K562 (cell line): ENCODE data around the gene VDR. TPM values are rescaled to one million over a fixed set of nuclear protein-coding genes. Genes with fewer than 3 reads are reported as not detected.

ENCODE experiments used
- MXI1 ChIP-seq: IDR thresholded peaks from 2 replicates; pipeline ENCODE4 v1.6.1; 2011; ENCODE audit warnings: low read depth, mild to moderate bottlenecking, improper control_type of control experiment, low read length
- NEUROD1 ChIP-seq: fragments of 150-350 bp; IDR thresholded peaks from 2 replicates; pipeline ENCODE4 v1.6.1; 2014; ENCODE audit warnings: borderline replicate concordance, low read length, low read depth; ENCODE audit not compliant: partially characterized antibody
- ZC3H4 ChIP-seq: sonication (generic); formaldehyde crosslinking; IDR thresholded peaks from 2 replicates; pipeline ENCODE4 v1.9.0; 2021; ENCODE audit warnings: missing genetic modification reagents, borderline replicate concordance
- ZEB2 ChIP-seq: fragments of 450-650 bp; IDR thresholded peaks from 2 replicates; pipeline ENCODE4 v1.6.1; 2016
- ZNF780A ChIP-seq: fragments of 250-450 bp; sonication (Bioruptor Pico); IDR thresholded peaks from 2 replicates; pipeline ENCODE4 v1.5.0; 2021; ENCODE audit warnings: mild to moderate bottlenecking
- polyA plus RNA-seq, 8 experiments: library from polyadenylated mRNA; depleted of rRNA in 4 of 8; stranded (reverse) in 5 of 8; unstranded in 3 of 8; fragments of >200 nt; fragmentation: Nextera tagmentation in 2 of 8; fragmentation: Illumina TruSeq in 1 of 8; extraction: Ambion mirVana in 2 of 8; extraction: Trizol in 1 of 8; gene quantifications; 2 replicates each; pipeline versions ENCODE4 v1.2.1 to v1.2.3, GENCODE V29; 2011 to 2014; ENCODE audit warnings: inconsistent platforms in 1 of 8, missing spikeins in 1 of 8
- total RNA-seq, 7 experiments: library from RNA; depleted of rRNA in 6 of 7; stranded (reverse); fragments of >200 nt in 6 of 7; fragmentation: Illumina TruSeq in 2 of 7; extraction: Trizol in 2 of 7; gene quantifications; 2 replicates each; pipeline versions ENCODE4 v1.2.1 to v1.2.3, GENCODE V29; 2011 to 2021; ENCODE audit warnings: low replicate concordance in 1 of 7
- TF ChIP-seq, protein P1 (sequence below), 2 experiments: fragments of 450-650 bp in 1 of 2; sonication (generic) in 1 of 2; formaldehyde crosslinking in 1 of 2; IDR thresholded peaks in 1 of 2; conservative IDR thresholded peaks in 1 of 2; 2 replicates each; pipeline versions ENCODE4 v1.6.1 to v1.8.1; 2016 to 2023; ENCODE audit warnings: mild to moderate bottlenecking in 2 of 2, moderate library complexity in 2 of 2, inconsistent platforms in 1 of 2, missing genetic modification reagents in 1 of 2
- TF ChIP-seq, protein P2 (sequence below): fragments of 450-650 bp; IDR thresholded peaks from 2 replicates; pipeline ENCODE4 v1.6.1; 2018; ENCODE audit warnings: mild to moderate bottlenecking, low read depth; ENCODE audit not compliant: partially characterized antibody

VDR gene
- total and polyA plus RNA-seq, 9 of the 15 experiments (the other 6 are each of a cell fraction or from before 2014, with no cell fraction given) = 0.61 to 4.8 (median 2.0) TPM

DNA sequence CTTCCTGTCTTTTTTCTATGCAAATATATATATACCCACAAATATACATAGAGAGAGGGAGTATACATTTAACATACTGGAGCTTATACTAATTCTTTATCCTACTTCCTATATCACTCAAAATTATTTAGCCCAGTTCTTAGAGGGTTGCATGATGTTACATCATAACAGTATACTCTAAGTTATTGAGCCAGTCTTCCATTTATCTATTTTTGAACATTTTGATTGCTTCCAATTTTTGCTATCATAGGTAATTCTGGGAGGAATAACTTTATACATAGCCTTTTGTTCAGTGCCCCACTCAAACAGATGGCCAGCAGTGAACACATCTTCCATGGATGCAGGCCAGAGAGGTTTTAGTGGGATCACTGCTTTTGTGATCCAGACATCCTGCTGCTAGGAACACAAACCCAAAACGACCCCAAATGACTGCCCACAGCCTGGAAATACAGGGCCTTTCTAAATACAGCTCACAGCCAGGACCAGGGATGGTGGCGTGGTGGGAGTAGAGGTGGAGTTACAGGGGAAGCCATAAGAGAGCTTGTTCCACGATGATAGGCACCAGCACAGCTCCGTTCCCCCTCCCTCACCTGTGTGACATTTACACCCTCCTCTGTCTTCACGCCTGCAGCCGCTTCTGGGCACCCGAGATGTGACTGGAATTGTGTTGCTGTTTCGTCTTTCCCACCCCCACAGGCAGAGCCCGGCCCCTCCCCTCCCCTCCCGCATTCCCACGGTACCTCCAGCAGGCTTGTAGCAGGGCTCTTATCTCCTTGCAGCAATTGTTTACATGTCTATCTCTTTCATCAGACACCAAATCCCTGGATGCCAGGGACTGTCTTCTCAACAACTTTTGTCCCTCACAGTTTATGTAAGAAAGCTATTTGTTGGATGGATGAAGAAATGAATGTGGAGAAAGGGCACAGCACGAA, 54.4 kb downstream of the VDR start (continued):
- TF ChIP-seq, protein P1, sequence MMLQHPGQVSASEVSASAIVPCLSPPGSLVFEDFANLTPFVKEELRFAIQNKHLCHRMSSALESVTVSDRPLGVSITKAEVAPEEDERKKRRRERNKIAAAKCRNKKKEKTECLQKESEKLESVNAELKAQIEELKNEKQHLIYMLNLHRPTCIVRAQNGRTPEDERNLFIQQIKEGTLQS (IDR thresholded peaks at IDR 0.05) = peak; percentile 75; the same call in 1 of the 2 replicates
- TF ChIP-seq, protein P1 (CRISPR knock-in tag; conservative IDR thresholded peaks at IDR 0.05) = no peak
- TF ChIP-seq, protein P2, sequence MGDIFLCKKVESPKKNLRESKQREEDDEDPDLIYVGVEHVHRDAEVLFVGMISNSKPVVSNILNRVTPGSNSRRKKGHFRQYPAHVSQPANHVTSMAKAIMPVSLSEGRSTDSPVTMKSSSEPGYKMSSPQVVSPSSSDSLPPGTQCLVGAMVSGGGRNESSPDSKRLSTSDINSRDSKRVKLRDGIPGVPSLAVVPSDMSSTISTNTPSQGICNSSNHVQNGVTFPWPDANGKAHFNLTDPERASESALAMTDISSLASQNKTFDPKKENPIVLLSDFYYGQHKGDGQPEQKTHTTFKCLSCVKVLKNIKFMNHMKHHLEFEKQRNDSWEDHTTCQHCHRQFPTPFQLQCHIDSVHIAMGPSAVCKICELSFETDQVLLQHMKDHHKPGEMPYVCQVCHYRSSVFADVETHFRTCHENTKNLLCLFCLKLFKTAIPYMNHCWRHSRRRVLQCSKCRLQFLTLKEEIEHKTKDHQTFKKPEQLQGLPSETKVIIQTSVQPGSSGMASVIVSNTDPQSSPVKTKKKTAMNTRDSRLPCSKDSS = no peak
- TF ChIP-seq NEUROD1 (no peak), ZNF780A (CRISPR knock-in tag) (no peak), ZC3H4 (CRISPR knock-in tag) (no peak), ZEB2 (peak; percentile 70), MXI1 (no peak)
- TF ChIP-seq, all 486 proteins: peak for 62
